ENCODE measurements around the gene FAM177A1.
"Not testable (repeated sequence)": the region's sequence is repeated elsewhere in the genome, so short reads cannot be mapped to it uniquely, and the experiment has no call there.

DNA sequence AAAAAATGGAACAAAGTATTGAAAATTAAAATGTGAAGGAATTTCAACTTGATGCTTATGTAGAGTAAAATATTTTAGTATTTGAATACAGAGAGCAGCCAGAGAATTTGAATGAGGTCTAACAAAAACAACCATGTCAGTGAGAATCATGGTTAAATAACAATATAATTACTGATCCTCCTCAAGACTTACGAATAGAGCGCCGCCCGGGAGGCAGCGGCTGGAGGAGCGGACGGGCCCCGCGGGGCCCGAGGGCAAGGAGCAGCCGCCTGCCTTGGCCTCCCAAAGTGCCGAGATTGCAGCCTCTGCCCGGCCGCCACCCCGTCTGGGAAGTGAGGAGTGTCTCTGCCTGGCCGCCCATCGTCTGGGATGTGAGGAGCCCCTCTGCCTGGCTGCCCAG is 7.8 kb upstream of the FAM177A1 start:
- TF ChIP-seq, protein P1, sequence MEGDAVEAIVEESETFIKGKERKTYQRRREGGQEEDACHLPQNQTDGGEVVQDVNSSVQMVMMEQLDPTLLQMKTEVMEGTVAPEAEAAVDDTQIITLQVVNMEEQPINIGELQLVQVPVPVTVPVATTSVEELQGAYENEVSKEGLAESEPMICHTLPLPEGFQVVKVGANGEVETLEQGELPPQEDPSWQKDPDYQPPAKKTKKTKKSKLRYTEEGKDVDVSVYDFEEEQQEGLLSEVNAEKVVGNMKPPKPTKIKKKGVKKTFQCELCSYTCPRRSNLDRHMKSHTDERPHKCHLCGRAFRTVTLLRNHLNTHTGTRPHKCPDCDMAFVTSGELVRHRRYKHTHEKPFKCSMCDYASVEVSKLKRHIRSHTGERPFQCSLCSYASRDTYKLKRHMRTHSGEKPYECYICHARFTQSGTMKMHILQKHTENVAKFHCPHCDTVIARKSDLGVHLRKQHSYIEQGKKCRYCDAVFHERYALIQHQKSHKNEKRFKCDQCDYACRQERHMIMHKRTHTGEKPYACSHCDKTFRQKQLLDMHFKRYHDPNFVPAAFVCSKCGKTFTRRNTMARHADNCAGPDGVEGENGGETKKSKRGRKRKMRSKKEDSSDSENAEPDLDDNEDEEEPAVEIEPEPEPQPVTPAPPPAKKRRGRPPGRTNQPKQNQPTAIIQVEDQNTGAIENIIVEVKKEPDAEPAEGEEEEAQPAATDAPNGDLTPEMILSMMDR (IDR thresholded peaks at IDR 0.05 in 2 of 3, conservative IDR thresholded peaks at IDR 0.05 in 1 of 3; ENCODE audit: borderline replicate concordance in 1 of 3, insufficient read depth in 1 of 3, low read depth in 2 of 3, low read length in 2 of 3): not testable (repeated sequence)
- not testable (repeated sequence) for TF ChIP-seq POLR2AphosphoS5 (IDR thresholded peaks at IDR 0.05; ENCODE audit: low read depth, low read length); YY1 (IDR thresholded peaks at IDR 0.05; ENCODE audit: extremely low read depth, insufficient replicate concordance, low read depth, low read length); POLR2A (IDR thresholded peaks at IDR 0.05; ENCODE audit: borderline replicate concordance, extremely low read depth, insufficient read depth, insufficient read length); EZH2 (IDR thresholded peaks at IDR 0.05); SIN3A (IDR thresholded peaks at IDR 0.05; ENCODE audit: low read depth); RAD21 (IDR thresholded peaks at IDR 0.05; ENCODE audit: low read depth)
